HCT116 (cell line): Measurements from ENCODE around the gene GBX1. TPM values are rescaled to one million over a fixed set of nuclear protein-coding genes. Genes with fewer than 3 reads are reported as not detected.

Experiments
- ATAC-seq: fragments of 200-7000 bp; cut with Tn5 transposase; 2 replicates; pipeline ENCODE4 v1.9.1; 2020; ENCODE audit warnings: mild to moderate bottlenecking, moderate library complexity
- BruUV-seq: library from RNA; stranded (reverse); fragments of 400-500 nt; replicated peaks from 2 replicates; lab custom pipeline; 2021; lab: Mats Ljungman, UMichigan
- CTCF ChIA-PET: fragments of 300-600 bp; sonication (Branson Sonifier 250); formaldehyde crosslinking; loops from one replicate; lab custom pipeline; 2021; ENCODE audit warnings: antibody characterized with exemption; lab: Charles Lee
- POLR2A ChIA-PET: fragments of 300-600, 350-600 bp; sonication (Branson Sonifier 250); formaldehyde crosslinking; loops from one replicate; lab custom pipeline; 2021; ENCODE audit warnings: antibody characterized with exemption; lab: Charles Lee
- RAD21 ChIA-PET, 2 experiments: fragments of 300-600 bp; sonication (Branson Sonifier 250); formaldehyde crosslinking; loops; one replicate each; lab custom pipeline; 2023; ENCODE audit warnings: low total read pairs in 2 of 2; ENCODE audit not compliant: uncharacterized antibody in 2 of 2, unreplicated experiment in 2 of 2, low non-redundant PET in 1 of 2; lab: Charles Lee
- DNase-seq: peaks from one replicate; pipeline ENCODE4 v3.0.0-alpha.2; 2010; ENCODE audit warnings: low read depth, low spot score
- H2AFZ ChIP-seq: fragments of 200-600 bp; shearing (Covaris generic), sonication (generic); 2 replicates; pipeline ENCODE4 v1.6.1; 2017; ENCODE audit warnings: low read depth, mixed run types, mixed read lengths, antibody characterized with exemption, low read length; ENCODE audit not compliant: poor library complexity, severe bottlenecking
- H3K27ac ChIP-seq: 2 replicates; pipeline ENCODE4 v1.5.1; 2012; ENCODE audit warnings: low read depth, low read length
- H3K27me3 ChIP-seq: fragments of 200-600 bp; sonication (generic); 2 replicates; pipeline ENCODE4 v1.6.1; 2016; ENCODE audit warnings: mixed run types, low read length, mixed read lengths; ENCODE audit not compliant: insufficient read depth
- H3K36me3 ChIP-seq, 2 experiments: fragments of 200-500 bp in 1 of 2; fragments of 200-600 bp in 1 of 2; sonication (Bioruptor generic) in 1 of 2; sonication (generic) in 1 of 2; 2 replicates each; pipeline versions ENCODE4 v1.5.1 to v1.6.1; 2014 to 2016; ENCODE audit warnings: low read length in 2 of 2, inconsistent platforms in 1 of 2, mixed read lengths in 1 of 2, mixed run types in 1 of 2; ENCODE audit not compliant: insufficient read depth in 2 of 2, control insufficient read depth in 1 of 2
- H3K4me1 ChIP-seq, 2 experiments: fragments of 200-600 bp in 1 of 2; sonication (generic) in 1 of 2; 2 replicates each; pipeline versions ENCODE4 v1.5.1 to v1.6.1; 2012 to 2017; ENCODE audit warnings: low read length in 2 of 2, inconsistent platforms in 1 of 2, mild to moderate bottlenecking in 1 of 2, mixed read lengths in 1 of 2, mixed run types in 1 of 2, moderate library complexity in 1 of 2; ENCODE audit not compliant: insufficient read depth in 2 of 2, control insufficient read depth in 1 of 2
- H3K4me2 ChIP-seq: fragments of 200-600 bp; sonication (generic); 2 replicates; pipeline ENCODE4 v1.6.1; 2017; ENCODE audit warnings: mixed run types, low read length, mixed read lengths
- H3K4me3 ChIP-seq, 2 experiments: fragments of 200-600 bp in 1 of 2; sonication (generic) in 1 of 2; replicated peaks in 1 of 2; 2 replicates each; pipeline ENCODE4 v1.5.1; 2011 to 2016; ENCODE audit warnings: low read length in 2 of 2, control low read depth in 1 of 2, low read depth in 1 of 2, mild to moderate bottlenecking in 1 of 2, mixed read lengths in 1 of 2, mixed run types in 1 of 2
- H3K79me2 ChIP-seq: fragments of 200-600 bp; sonication (generic); 2 replicates; pipeline ENCODE4 v1.6.1; 2017; ENCODE audit warnings: mild to moderate bottlenecking, mixed run types, low read length, moderate library complexity, mixed read lengths; ENCODE audit not compliant: insufficient read depth
- H3K9ac ChIP-seq: fragments of 200-600 bp; sonication (generic); 2 replicates; pipeline ENCODE4 v1.6.1; 2016; ENCODE audit warnings: low read length, mixed read lengths
- H3K9me2 ChIP-seq: fragments of 200-600 bp; sonication (generic), shearing (Covaris generic); 2 replicates; pipeline ENCODE4 v1.6.1; 2017; ENCODE audit warnings: mixed run types, mild to moderate bottlenecking, moderate library complexity; ENCODE audit not compliant: insufficient read depth
- H3K9me3 ChIP-seq, 2 experiments: fragments of 200-500 bp in 1 of 2; fragments of 200-600 bp in 1 of 2; sonication (Bioruptor generic) in 1 of 2; sonication (generic) in 1 of 2; 2 replicates each; pipeline ENCODE4 v1.6.1; 2014 to 2017; ENCODE audit warnings: low read length in 2 of 2, mixed read lengths in 2 of 2, inconsistent platforms in 1 of 2, low read depth in 1 of 2, mild to moderate bottlenecking in 1 of 2, mixed run types in 1 of 2, moderate library complexity in 1 of 2; ENCODE audit not compliant: control insufficient read depth in 1 of 2, insufficient read depth in 1 of 2
- H4K20me1 ChIP-seq: fragments of 200-600 bp; sonication (generic), shearing (Covaris generic); 2 replicates; pipeline ENCODE4 v1.6.1; 2017; ENCODE audit warnings: mixed run types, mild to moderate bottlenecking, moderate library complexity; ENCODE audit not compliant: insufficient read depth
- CBX3 ChIP-seq: IDR thresholded peaks from 2 replicates; pipeline ENCODE4 v1.6.1; 2012; ENCODE audit warnings: low read depth
- CEBPB ChIP-seq: IDR thresholded peaks from 2 replicates; pipeline ENCODE4 v1.6.1; 2012; ENCODE audit warnings: low read depth
- EGR1 ChIP-seq: IDR thresholded peaks from 2 replicates; pipeline ENCODE4 v1.6.1; 2012; ENCODE audit warnings: low read depth
- EZH2 ChIP-seq: fragments of 200-600 bp; sonication (generic); IDR thresholded peaks from 2 replicates; pipeline ENCODE4 v1.6.1; 2017; ENCODE audit warnings: antibody characterized with exemption, mixed run types
- EZH2phosphoT487 ChIP-seq: fragments of 200-600 bp; IDR thresholded peaks from 2 replicates; pipeline ENCODE4 v1.6.1; 2018; ENCODE audit warnings: antibody characterized with exemption, borderline replicate concordance
- FOSL1 ChIP-seq: IDR thresholded peaks from 2 replicates; pipeline ENCODE4 v1.6.1; 2012; ENCODE audit warnings: low read depth
- JUND ChIP-seq: IDR thresholded peaks from 2 replicates; pipeline ENCODE4 v1.6.1; 2012
- POLR2A ChIP-seq: IDR thresholded peaks from 2 replicates; pipeline ENCODE4 v1.7.0; 2011; ENCODE audit warnings: borderline replicate concordance; ENCODE audit not compliant: insufficient read depth, insufficient read length; ENCODE audit errors: extremely low read depth
- POLR2AphosphoS5 ChIP-seq: IDR thresholded peaks from 2 replicates; pipeline ENCODE4 v1.6.1; 2011; ENCODE audit warnings: mild to moderate bottlenecking, low read depth, low read length, moderate library complexity
- SIN3A ChIP-seq: IDR thresholded peaks from 2 replicates; pipeline ENCODE4 v1.6.1; 2012; ENCODE audit warnings: low read depth
- SRF ChIP-seq: IDR thresholded peaks from 2 replicates; pipeline ENCODE4 v1.6.1; 2012; ENCODE audit warnings: low read depth
- TCF7L2 ChIP-seq: IDR thresholded peaks from 2 replicates; pipeline ENCODE4 v1.7.0; 2011; ENCODE audit warnings: borderline replicate concordance, inconsistent platforms; ENCODE audit not compliant: insufficient read depth, insufficient read length; ENCODE audit errors: extremely low read depth
- YY1 ChIP-seq: IDR thresholded peaks from 2 replicates; pipeline ENCODE4 v1.6.1; 2011; ENCODE audit warnings: low read length, low read depth, moderate library complexity, mild to moderate bottlenecking; ENCODE audit not compliant: insufficient replicate concordance; ENCODE audit errors: extremely low read depth
- ZFX ChIP-seq: fragments of 450-650 bp; IDR thresholded peaks from 2 replicates; pipeline ENCODE4 v1.6.1; 2017
- ZNF274 ChIP-seq: fragments of 200-500 bp; sonication (Bioruptor generic); IDR thresholded peaks from 2 replicates; pipeline ENCODE4 v1.6.1; 2014; ENCODE audit warnings: mild to moderate bottlenecking, low read depth, low read length, inconsistent platforms
- intact Hi-C: fragments of 100-400 bp; cut with micrococcal nuclease; formaldehyde crosslinking; loops from 2 replicates; pipeline ENCODE4 v1.10.0; 2022
- total RNA-seq: library from RNA; stranded (reverse); gene quantifications from one replicate; pipeline ENCODE4 v1.2.1, GENCODE V29; 2021; ENCODE audit not compliant: unreplicated experiment
- TF ChIP-seq, protein P1 (sequence below): IDR thresholded peaks from 2 replicates; pipeline ENCODE4 v1.6.1; 2012; ENCODE audit warnings: low read depth
- TF ChIP-seq, protein P2 (sequence below), 3 experiments: fragments of 200-600 bp in 1 of 3; sonication (generic) in 1 of 3; IDR thresholded peaks in 2 of 3; conservative IDR thresholded peaks in 1 of 3; 2 replicates each; pipeline ENCODE4 v1.5.1; 2012 to 2017; ENCODE audit warnings: low read depth in 2 of 3, low read length in 2 of 3, antibody characterized with exemption in 1 of 3, borderline replicate concordance in 1 of 3, control low read depth in 1 of 3, mild to moderate bottlenecking in 1 of 3, mixed read lengths in 1 of 3, mixed run types in 1 of 3, moderate library complexity in 1 of 3; ENCODE audit not compliant: insufficient read depth in 1 of 3
- TF ChIP-seq, protein P3 (sequence below): IDR thresholded peaks from 2 replicates; pipeline ENCODE4 v1.6.1; 2012
- TF ChIP-seq, protein P4 (sequence below): IDR thresholded peaks from 2 replicates; pipeline ENCODE4 v1.6.1; 2012

Gene GBX1
- total RNA-seq, 1 experiment from 2014 or later, result 0.86 TPM

DNA sequence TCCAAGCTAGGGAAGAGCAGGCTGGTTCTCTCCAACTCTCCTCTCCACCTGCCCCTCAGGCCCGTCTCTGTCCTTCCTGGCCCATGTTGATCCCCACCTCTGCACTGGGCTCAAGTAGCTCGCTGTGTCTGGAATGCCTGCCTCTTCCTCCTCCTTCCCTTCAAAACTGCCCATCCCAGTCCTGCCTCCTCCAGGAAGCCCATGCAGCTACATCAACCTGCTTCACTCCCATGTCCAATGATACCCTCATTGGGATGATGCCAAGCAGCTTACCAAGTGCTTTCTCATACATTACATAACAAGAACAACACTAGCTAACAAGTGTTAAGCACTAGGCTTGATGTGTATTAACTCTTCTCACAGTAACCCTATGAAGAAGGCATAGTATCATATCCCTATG, 11.3 kb upstream of the GBX1 start:
- CTCF ChIA-PET, result interaction anchor here (1.0 kb wide), 1 partner anchor 14 kb away, joined by 3 read pairs; no protein-coding TSS in a partner anchor
- no TSS peak for BruUV-seq
- H3K9me3 ChIP-seq, result no peaks in the 10 kb centered on the region; a peak in 1 of 4 replicates
- no peaks in the 10 kb centered on the region for H3K36me3 ChIP-seq
- H3K79me2 ChIP-seq, result no peaks in the 10 kb centered on the region
- TF ChIP-seq, protein P1, sequence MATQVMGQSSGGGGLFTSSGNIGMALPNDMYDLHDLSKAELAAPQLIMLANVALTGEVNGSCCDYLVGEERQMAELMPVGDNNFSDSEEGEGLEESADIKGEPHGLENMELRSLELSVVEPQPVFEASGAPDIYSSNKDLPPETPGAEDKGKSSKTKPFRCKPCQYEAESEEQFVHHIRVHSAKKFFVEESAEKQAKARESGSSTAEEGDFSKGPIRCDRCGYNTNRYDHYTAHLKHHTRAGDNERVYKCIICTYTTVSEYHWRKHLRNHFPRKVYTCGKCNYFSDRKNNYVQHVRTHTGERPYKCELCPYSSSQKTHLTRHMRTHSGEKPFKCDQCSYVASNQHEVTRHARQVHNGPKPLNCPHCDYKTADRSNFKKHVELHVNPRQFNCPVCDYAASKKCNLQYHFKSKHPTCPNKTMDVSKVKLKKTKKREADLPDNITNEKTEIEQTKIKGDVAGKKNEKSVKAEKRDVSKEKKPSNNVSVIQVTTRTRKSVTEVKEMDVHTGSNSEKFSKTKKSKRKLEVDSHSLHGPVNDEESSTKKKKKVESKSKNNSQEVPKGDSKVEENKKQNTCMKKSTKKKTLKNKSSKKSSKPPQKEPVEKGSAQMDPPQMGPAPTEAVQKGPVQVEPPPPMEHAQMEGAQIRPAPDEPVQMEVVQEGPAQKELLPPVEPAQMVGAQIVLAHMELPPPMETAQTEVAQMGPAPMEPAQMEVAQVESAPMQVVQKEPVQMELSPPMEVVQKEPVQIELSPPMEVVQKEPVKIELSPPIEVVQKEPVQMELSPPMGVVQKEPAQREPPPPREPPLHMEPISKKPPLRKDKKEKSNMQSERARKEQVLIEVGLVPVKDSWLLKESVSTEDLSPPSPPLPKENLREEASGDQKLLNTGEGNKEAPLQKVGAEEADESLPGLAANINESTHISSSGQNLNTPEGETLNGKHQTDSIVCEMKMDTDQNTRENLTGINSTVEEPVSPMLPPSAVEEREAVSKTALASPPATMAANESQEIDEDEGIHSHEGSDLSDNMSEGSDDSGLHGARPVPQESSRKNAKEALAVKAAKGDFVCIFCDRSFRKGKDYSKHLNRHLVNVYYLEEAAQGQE, result no peak
- no peak for TF ChIP-seq SRF
- no peak for TF ChIP-seq POLR2A
- TF ChIP-seq JUND, result no peak
- no peak for TF ChIP-seq EZH2
- TF ChIP-seq, protein P2, sequence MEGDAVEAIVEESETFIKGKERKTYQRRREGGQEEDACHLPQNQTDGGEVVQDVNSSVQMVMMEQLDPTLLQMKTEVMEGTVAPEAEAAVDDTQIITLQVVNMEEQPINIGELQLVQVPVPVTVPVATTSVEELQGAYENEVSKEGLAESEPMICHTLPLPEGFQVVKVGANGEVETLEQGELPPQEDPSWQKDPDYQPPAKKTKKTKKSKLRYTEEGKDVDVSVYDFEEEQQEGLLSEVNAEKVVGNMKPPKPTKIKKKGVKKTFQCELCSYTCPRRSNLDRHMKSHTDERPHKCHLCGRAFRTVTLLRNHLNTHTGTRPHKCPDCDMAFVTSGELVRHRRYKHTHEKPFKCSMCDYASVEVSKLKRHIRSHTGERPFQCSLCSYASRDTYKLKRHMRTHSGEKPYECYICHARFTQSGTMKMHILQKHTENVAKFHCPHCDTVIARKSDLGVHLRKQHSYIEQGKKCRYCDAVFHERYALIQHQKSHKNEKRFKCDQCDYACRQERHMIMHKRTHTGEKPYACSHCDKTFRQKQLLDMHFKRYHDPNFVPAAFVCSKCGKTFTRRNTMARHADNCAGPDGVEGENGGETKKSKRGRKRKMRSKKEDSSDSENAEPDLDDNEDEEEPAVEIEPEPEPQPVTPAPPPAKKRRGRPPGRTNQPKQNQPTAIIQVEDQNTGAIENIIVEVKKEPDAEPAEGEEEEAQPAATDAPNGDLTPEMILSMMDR (IDR thresholded peaks at IDR 0.05 in 2 of 3, conservative IDR thresholded peaks at IDR 0.05 in 1 of 3; ENCODE audit: borderline replicate concordance in 1 of 3, insufficient read depth in 1 of 3, low read depth in 2 of 3, low read length in 2 of 3), result no peak
- TF ChIP-seq EGR1, result no peak
- no peak for TF ChIP-seq FOSL1
- no peak for TF ChIP-seq CBX3
- no peak for TF ChIP-seq TCF7L2
- no peak for TF ChIP-seq ZFX
- no peak for TF ChIP-seq EZH2phosphoT487
- TF ChIP-seq POLR2AphosphoS5, result no peak
- TF ChIP-seq YY1, result no peak
- TF ChIP-seq, protein P3, sequence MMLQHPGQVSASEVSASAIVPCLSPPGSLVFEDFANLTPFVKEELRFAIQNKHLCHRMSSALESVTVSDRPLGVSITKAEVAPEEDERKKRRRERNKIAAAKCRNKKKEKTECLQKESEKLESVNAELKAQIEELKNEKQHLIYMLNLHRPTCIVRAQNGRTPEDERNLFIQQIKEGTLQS, result no peak
- no peak for TF ChIP-seq SIN3A
- no peak for TF ChIP-seq CEBPB
- no peak for TF ChIP-seq ZNF274
- TF ChIP-seq, protein P4, sequence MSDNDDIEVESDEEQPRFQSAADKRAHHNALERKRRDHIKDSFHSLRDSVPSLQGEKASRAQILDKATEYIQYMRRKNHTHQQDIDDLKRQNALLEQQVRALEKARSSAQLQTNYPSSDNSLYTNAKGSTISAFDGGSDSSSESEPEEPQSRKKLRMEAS, result no peak
- TF ChIP-seq, all 23 proteins: peak for 0
- no peaks in the 10 kb centered on the region for H3K9me2 ChIP-seq
- no peaks in the 10 kb centered on the region for H3K4me1 ChIP-seq
- no peak overlapping the region for H3K27ac ChIP-seq
- no peak for ATAC-seq
- no peak overlapping the region for H2AFZ ChIP-seq
- H4K20me1 ChIP-seq, result no peaks in the 10 kb centered on the region
- DNase-seq, result no peak
- ChIA-PET POLR2A (no interaction called here), RAD21 (no interaction called here)
- no peak overlapping the region for H3K4me3 ChIP-seq
- intact Hi-C loops, result no loop called here
- no peak overlapping the region for H3K4me2 ChIP-seq
- no peak overlapping the region for H3K9ac ChIP-seq
- no peaks in the 10 kb centered on the region for H3K27me3 ChIP-seq
